ENCODE measurements around the gene RNF212.
"Not testable (repeated sequence)": the region's sequence is repeated elsewhere in the genome, so short reads cannot be mapped to it uniquely, and the experiment has no call there.

Gene RNF212

GRCh38 chr4:1060121-1060520 is 53.2 kb downstream of the RNF212 start:
- no peak for DNase-seq

DNA sequence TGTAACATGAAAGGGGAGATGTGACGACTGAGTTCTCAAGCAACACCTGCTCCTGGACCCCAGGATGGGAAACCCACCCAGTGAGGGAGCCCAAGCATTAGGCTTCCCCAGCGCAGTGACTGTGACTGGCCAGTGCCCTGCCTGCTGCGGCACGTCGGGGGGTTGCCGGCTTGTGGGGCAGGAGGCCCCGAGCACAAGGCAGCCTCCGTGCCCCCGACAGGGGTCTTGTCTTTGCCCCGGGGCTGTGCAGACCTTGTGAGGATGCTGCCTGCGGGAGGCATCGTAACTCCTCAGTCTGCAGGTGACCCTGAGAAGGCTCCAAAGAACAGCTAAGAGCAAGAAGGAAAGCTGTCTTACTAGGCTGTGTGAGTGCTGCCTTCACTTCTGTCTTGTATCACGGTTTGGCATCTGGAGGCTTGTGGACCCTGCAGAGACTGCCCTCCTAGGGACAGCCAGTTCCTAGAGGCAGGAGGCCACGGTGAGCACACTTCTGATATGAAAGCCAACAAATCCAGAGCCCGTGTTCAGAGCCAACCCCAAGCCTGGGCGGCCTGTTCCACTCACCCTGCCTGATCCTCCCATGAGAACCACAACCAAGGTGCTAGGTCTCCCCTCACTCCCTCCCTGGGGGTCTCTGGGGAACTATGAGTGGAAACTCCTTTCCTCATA is 54.2 kb downstream of the RNF212 start:
- DNase-seq: no peak

DNA sequence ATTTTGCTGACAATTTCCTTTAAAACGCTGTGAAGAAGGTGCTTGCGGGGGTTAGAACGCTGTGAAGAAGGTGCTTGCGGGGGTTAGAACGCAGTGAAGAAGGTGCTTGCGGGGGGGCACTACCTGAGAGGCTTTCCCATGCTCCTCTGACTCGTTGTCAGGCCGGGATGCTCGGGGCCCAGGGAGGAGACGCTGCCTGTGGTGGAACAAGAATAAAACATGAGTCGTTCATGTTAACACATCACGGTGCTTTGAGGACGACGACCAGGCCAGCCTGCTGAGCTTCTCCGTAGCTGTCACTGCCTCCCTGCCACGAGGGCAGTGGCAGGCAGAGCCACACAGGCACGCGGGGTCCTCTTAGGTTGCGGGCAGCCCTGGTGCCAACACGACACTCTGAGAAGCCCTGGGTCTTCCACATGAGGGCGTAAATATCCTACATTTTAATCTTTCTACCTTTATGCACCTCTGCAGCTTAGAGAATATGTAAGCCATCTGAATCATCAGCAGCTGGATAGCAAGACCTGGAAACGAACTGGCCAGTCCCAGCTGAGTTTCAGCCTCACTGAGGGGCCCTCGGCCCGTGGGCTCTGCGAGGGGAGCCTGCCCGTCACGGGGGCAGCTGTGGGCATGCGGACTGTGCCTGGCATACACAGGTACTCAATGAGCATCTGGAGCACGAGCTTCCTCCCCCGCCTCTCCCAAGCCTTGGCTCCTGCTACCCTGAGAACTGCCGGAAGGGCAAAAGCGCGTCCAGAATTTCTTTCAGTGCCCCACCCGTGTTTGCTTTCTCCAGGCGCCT is 55.0 kb downstream of the RNF212 start:
- DNase-seq: no peak

- DNase-seq: no peak
Measured at GRCh38 chr4:1057403-1057745, 56.0 kb downstream of the RNF212 start.

DNA sequence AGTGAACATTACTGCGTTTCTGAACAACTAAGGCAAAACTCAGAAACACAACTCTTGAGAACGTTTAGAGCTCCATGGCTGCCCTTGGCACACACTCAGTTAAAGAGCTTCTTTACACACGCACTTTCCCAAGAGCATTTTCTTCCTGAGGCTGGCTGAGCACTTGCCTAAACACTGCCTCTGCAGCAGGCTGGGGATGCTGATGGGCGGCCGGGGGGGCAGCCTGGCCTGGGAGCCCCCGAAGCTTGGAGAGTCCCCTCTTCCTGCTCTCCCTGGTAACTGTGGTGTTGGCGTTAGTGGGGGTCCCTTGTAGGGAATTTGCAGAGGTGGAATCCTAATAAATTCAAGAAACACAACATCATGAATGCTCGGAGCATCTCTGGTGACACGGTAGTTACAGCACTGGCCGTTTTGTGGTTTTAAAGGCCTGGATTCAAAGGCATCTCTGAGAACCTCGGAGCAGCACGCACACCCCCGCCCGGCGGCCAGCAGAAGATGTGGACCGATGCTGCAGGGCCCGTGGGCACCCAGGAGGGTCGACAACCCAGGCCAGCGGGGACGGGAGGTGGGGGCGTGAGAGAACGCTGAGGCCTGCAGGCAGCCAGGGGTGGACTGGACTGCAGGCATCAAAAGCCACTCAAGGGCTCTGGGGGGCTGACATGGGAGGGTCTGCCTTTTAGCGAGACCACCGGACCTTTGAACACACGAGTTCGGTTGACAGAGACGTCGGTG is 56.5 kb downstream of the RNF212 start:
- no peak for DNase-seq

GRCh38 chr4:1055721-1056590 is 57.4 kb downstream of the RNF212 start:
- DNase-seq: no peak

DNA sequence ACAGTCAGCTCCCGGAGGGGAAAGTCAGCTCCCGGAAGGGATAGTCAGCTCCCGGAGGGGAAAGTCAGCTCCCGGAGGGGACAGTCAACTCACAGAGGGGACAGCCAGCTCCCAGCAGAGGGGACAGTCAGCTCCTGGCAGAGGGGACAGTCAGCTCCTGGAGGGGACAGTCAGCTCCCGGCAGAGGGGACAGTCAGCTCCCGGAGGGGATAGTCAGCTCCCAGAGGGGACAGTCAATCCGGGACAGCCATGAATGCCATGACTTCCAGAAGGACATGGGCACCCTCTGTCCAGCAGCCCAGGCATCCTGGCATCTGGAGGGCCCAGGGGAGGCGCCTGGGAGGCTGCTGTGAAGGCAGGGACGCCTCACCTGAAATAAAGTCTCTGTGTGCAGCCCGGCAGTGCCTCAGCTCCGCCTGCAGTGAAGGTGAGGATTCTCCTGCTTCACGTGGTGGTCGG is 58.1 kb downstream of the RNF212 start:
- not testable (repeated sequence) for DNase-seq

DNA sequence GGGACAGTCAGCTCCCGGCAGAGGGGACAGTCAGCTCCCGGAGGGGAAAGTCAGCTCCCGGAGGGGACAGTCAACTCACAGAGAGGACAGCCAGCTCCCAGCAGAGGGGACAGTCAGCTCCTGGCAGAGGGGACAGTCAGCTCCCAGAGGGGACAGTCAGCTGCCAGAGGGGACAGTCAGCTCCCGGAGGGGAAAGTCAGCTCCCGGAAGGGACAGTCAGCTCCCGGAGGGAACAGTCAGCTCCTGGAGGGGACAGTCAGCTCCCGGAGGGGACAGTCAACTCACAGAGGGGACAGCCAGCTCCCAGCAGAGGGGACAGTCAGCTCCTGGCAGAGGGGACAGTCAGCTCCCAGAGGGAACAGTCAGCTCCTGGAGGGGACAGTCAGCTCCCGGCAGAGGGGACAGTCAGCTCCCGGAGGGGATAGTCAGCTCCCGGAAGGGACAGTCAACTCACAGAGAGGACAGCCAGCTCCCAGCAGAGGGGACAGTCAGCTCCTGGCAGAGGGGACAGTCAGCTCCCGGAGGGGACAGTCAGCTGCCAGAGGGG is 58.6 kb downstream of the RNF212 start:
- not testable (repeated sequence) for DNase-seq

- DNase-seq: not testable (repeated sequence)
Measured at GRCh38 chr4:1053891-1054290, 59.5 kb downstream of the RNF212 start.

- no peak for DNase-seq
Measured at GRCh38 chr4:1053080-1053661, 60.2 kb downstream of the RNF212 start.

- no peak for DNase-seq
Measured at GRCh38 chr4:1052231-1052671, 61.1 kb downstream of the RNF212 start.

- DNase-seq: no peak
Measured at GRCh38 chr4:1051472-1051871, 61.9 kb downstream of the RNF212 start.

DNA sequence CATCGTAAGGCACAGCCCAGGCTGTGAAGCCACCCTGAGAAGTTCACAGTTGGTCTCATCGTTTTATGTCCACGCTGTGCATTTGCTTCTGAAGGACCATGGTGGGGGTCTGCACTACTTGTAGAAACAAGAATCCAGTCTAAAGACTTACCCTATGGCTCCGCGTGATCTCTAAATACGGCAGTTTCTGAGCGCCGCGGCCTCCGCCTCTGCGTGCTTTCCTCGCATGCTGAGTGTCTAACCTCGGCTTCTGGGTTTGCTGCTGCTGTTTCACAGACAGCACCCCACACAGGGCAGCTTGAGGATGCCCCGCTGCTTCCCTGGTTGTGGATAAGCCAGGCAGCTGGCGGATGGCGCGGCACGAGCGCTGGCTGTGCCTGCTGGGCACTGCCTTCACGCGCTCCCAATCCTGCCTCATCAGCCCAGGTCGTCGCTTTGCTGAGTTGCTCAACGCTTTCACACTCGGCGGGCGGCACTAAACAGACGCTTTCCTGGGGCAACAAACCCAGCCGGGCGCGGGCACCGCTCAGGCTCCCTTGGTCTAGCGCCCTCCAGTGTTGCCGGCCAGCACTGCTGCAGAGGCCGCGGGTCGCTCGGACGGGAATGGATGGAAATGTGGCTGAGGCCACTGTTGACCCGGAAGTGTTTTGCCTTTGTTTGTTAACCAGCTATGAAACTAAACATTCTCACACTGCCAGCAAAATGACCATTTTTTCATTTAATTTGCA is 62.7 kb downstream of the RNF212 start:
- DNase-seq: no peak

- no peak for DNase-seq
Measured at GRCh38 chr4:1049591-1049905, 63.8 kb downstream of the RNF212 start.

- DNase-seq: no peak
Measured at GRCh38 chr4:1048773-1049590, 64.4 kb downstream of the RNF212 start.

- no peak for DNase-seq
Measured at GRCh38 chr4:1047976-1048772, 65.2 kb downstream of the RNF212 start.

GRCh38 chr4:1047106-1047975 is 66.0 kb downstream of the RNF212 start:
- DNase-seq: no peak

GRCh38 chr4:1046581-1047011 is 66.8 kb downstream of the RNF212 start:
- DNase-seq: peak; percentile 46

All from NCI-H1694 (cell line).